ENCODE results near the gene RFX2. TPM values are rescaled to one million over a fixed set of nuclear protein-coding genes. Genes with fewer than 3 reads are reported as not detected.

RFX2 gene
- total and polyA plus RNA-seq, 8 donors, result 1.8 to 14.0 (median 3.4) TPM

GRCh38 chr19:6125571-6125989, 15.3 kb upstream of the RFX2 start:
- H3K27me3 ChIP-seq, result no peaks in the 10 kb centered on the region
- no peak overlapping the region for H3K27ac ChIP-seq
- WGBS, 2 donors, result 23% methylated on average over 6 of the region's 6 CpGs
- no peaks in the 10 kb centered on the region for H3K4me1 ChIP-seq
- FAIRE-seq (no peak), ATAC-seq (peak; percentile 77 to 99 (median 96)), DNase-seq (peak in 4 of 6 donors; percentile 41 to 65 (median 48))
- H3K4me3 ChIP-seq, result no peak overlapping the region
- intact Hi-C loops (cut with DNase I), result loop anchor here in 2 of 3 donors (5.0 kb wide), 1 partner anchor 78 kb away; no protein-coding TSS in a partner anchor
- H3K36me3 ChIP-seq, result no peaks in the 10 kb centered on the region
- peak; percentile 75 to 92 (median 81) for TF ChIP-seq CTCF (IDR thresholded peaks at IDR 0.05)
- no peaks in the 10 kb centered on the region for H3K9me3 ChIP-seq

GRCh38 chr19:6119031-6119430, 8.7 kb upstream of the RFX2 start:
- no peak for TF ChIP-seq CTCF (IDR thresholded peaks at IDR 0.05)
- H3K27me3 ChIP-seq, result no peaks in the 10 kb centered on the region
- H3K9me3 ChIP-seq, result no peaks in the 10 kb centered on the region
- H3K27ac ChIP-seq, result no peak overlapping the region
- FAIRE-seq, result no peak
- no peak for DNase-seq
- H3K4me3 ChIP-seq, result no peak overlapping the region
- no peaks in the 10 kb centered on the region for H3K36me3 ChIP-seq
- no peak for ATAC-seq
- intact Hi-C loops (cut with DNase I), result loop anchor here in 1 of 3 donors (5.0 kb wide), 1 partner anchor 67 kb away; no protein-coding TSS in a partner anchor
- no peaks in the 10 kb centered on the region for H3K4me1 ChIP-seq

GRCh38 chr19:6118043-6118442, 7.7 kb upstream of the RFX2 start:
- Histone ChIP-seq H3K9me3 (no peaks in the 10 kb centered on the region), H3K4me1 (no peaks in the 10 kb centered on the region), H3K27ac (no peak overlapping the region), H3K4me3 (no peak overlapping the region), H3K27me3 (no peaks in the 10 kb centered on the region), H3K36me3 (no peaks in the 10 kb centered on the region)
- TF ChIP-seq CTCF (IDR thresholded peaks at IDR 0.05), result no peak
- intact Hi-C loops (cut with DNase I), result loop anchor here in 1 of 3 donors (5.0 kb wide), 1 partner anchor 66 kb away; no protein-coding TSS in a partner anchor
- WGBS, 2 donors, result 54 to 65% methylated on average over 2 of the region's 2 CpGs
- FAIRE-seq, result no peak
- ATAC-seq, result no peak
- no peak for DNase-seq

GRCh38 chr19:6117534-6117933, 7.2 kb upstream of the RFX2 start:
- Histone ChIP-seq H3K27ac (no peak overlapping the region), H3K9me3 (no peaks in the 10 kb centered on the region), H3K27me3 (no peaks in the 10 kb centered on the region), H3K4me1 (no peaks in the 10 kb centered on the region), H3K36me3 (no peaks in the 10 kb centered on the region), H3K4me3 (no peak overlapping the region)
- intact Hi-C loops (cut with DNase I), result loop anchor here in 1 of 3 donors (5.0 kb wide), 1 partner anchor 65 kb away; no protein-coding TSS in a partner anchor
- no peak for ATAC-seq
- FAIRE-seq, result no peak
- no peak for DNase-seq
- TF ChIP-seq CTCF (IDR thresholded peaks at IDR 0.05), result no peak

GRCh38 chr19:6116749-6117430, 6.6 kb upstream of the RFX2 start:
- ATAC-seq, result no peak

More at GRCh38 chr19:6116749-6117430, 6.6 kb upstream of the RFX2 start:
- 85 to 90% methylated on average over 4 of the region's 4 CpGs for WGBS, 2 donors
- no peaks in the 10 kb centered on the region for H3K9me3 ChIP-seq
- intact Hi-C loops (cut with DNase I), result loop anchor here in 1 of 3 donors (5.0 kb wide), 1 partner anchor 65 kb away; no protein-coding TSS in a partner anchor
- no peak for DNase-seq
- no peak for FAIRE-seq
- H3K4me3 ChIP-seq, result no peak overlapping the region
- H3K27me3 ChIP-seq, result no peaks in the 10 kb centered on the region
- H3K36me3 ChIP-seq, result no peaks in the 10 kb centered on the region
- no peak overlapping the region for H3K27ac ChIP-seq
- no peaks in the 10 kb centered on the region for H3K4me1 ChIP-seq
- TF ChIP-seq CTCF (IDR thresholded peaks at IDR 0.05), result no peak

Measured in pancreas (tissue), 10 donors.